ENCODE measurements around the gene DNAJC1.
"Not testable (repeated sequence)": the region's sequence is repeated elsewhere in the genome, so short reads cannot be mapped to it uniquely, and the experiment has no call there.

DNAJC1 gene

GRCh38 chr10:21822273-21822672 lies 181.3 kb downstream of the DNAJC1 start:
- H3K27ac ChIP-seq (ENCODE audit: extremely low read depth, low read depth, low read length); POLR2A ChIA-PET; H3K4me1 ChIP-seq (ENCODE audit: control insufficient read depth, insufficient read depth, low read length); H3K4me3 ChIP-seq (ENCODE audit: low read depth, low read length); H3K36me3 ChIP-seq (ENCODE audit: control insufficient read depth in 2 of 2, insufficient read depth in 1 of 2, low read length in 2 of 2); CTCF ChIA-PET; H3K9me3 ChIP-seq (ENCODE audit: control insufficient read depth, insufficient read depth, low read depth, low read length): not testable (repeated sequence)
- TF ChIP-seq ZNF629 (tag by site-specific recombination; IDR thresholded peaks at IDR 0.05) (peak; percentile 32; the same call in 1 of the 2 replicates), ZNF140 (tag by site-specific recombination; IDR thresholded peaks at IDR 0.05) (peak; percentile 45), ZXDB (tag by site-specific recombination; IDR thresholded peaks at IDR 0.05) (peak; percentile 17; the same call in 1 of the 2 replicates), ZNF518A (tag by site-specific recombination; conservative IDR thresholded peaks at IDR 0.05; ENCODE audit: low read depth) (peak; percentile 78), ZNF510 (tag by site-specific recombination; IDR thresholded peaks at IDR 0.05; ENCODE audit: insufficient replicate concordance) (peak; percentile 22), ZNF623 (tag by site-specific recombination; IDR thresholded peaks at IDR 0.05) (peak; percentile 60), ZBTB1 (tag by site-specific recombination; IDR thresholded peaks at IDR 0.05) (0 out of 2 replicates have a peak, but pooled peaks have one; percentile 24), ZNF654 (tag by site-specific recombination; IDR thresholded peaks at IDR 0.05; ENCODE audit: low read depth) (0 out of 2 replicates have a peak, but pooled peaks have one; percentile 13), ZNF529 (tag by site-specific recombination; IDR thresholded peaks at IDR 0.05; ENCODE audit: insufficient replicate concordance) (peak; percentile 23), ZNF555 (tag by site-specific recombination; conservative IDR thresholded peaks at IDR 0.05) (peak; percentile 66), ZBTB8A (tag by site-specific recombination; IDR thresholded peaks at IDR 0.05) (0 out of 2 replicates have a peak, but pooled peaks have one; percentile 26), ZNF394 (tag by site-specific recombination; IDR thresholded peaks at IDR 0.05; ENCODE audit: borderline replicate concordance) (peak; percentile 87), ZNF433 (tag by site-specific recombination; IDR thresholded peaks at IDR 0.05; ENCODE audit: low read depth) (0 out of 2 replicates have a peak, but pooled peaks have one; percentile 32), ZNF426 (tag by site-specific recombination; IDR thresholded peaks at IDR 0.05) (peak; percentile 70)
- TF ChIP-seq, protein P1, sequence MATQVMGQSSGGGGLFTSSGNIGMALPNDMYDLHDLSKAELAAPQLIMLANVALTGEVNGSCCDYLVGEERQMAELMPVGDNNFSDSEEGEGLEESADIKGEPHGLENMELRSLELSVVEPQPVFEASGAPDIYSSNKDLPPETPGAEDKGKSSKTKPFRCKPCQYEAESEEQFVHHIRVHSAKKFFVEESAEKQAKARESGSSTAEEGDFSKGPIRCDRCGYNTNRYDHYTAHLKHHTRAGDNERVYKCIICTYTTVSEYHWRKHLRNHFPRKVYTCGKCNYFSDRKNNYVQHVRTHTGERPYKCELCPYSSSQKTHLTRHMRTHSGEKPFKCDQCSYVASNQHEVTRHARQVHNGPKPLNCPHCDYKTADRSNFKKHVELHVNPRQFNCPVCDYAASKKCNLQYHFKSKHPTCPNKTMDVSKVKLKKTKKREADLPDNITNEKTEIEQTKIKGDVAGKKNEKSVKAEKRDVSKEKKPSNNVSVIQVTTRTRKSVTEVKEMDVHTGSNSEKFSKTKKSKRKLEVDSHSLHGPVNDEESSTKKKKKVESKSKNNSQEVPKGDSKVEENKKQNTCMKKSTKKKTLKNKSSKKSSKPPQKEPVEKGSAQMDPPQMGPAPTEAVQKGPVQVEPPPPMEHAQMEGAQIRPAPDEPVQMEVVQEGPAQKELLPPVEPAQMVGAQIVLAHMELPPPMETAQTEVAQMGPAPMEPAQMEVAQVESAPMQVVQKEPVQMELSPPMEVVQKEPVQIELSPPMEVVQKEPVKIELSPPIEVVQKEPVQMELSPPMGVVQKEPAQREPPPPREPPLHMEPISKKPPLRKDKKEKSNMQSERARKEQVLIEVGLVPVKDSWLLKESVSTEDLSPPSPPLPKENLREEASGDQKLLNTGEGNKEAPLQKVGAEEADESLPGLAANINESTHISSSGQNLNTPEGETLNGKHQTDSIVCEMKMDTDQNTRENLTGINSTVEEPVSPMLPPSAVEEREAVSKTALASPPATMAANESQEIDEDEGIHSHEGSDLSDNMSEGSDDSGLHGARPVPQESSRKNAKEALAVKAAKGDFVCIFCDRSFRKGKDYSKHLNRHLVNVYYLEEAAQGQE (tag by site-specific recombination; IDR thresholded peaks at IDR 0.05), result peak; percentile 30; the same call in 1 of the 2 replicates
- TF ChIP-seq, protein P2, sequence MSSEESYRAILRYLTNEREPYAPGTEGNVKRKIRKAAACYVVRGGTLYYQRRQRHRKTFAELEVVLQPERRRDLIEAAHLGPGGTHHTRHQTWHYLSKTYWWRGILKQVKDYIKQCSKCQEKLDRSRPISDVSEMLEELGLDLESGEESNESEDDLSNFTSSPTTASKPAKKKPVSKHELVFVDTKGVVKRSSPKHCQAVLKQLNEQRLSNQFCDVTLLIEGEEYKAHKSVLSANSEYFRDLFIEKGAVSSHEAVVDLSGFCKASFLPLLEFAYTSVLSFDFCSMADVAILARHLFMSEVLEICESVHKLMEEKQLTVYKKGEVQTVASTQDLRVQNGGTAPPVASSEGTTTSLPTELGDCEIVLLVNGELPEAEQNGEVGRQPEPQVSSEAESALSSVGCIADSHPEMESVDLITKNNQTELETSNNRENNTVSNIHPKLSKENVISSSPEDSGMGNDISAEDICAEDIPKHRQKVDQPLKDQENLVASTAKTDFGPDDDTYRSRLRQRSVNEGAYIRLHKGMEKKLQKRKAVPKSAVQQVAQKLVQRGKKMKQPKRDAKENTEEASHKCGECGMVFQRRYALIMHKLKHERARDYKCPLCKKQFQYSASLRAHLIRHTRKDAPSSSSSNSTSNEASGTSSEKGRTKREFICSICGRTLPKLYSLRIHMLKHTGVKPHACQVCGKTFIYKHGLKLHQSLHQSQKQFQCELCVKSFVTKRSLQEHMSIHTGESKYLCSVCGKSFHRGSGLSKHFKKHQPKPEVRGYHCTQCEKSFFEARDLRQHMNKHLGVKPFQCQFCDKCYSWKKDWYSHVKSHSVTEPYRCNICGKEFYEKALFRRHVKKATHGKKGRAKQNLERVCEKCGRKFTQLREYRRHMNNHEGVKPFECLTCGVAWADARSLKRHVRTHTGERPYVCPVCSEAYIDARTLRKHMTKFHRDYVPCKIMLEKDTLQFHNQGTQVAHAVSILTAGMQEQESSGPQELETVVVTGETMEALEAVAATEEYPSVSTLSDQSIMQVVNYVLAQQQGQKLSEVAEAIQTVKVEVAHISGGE (tag by site-specific recombination; conservative IDR thresholded peaks at IDR 0.05; ENCODE audit: low read depth), result peak; percentile 70
